Breast epithelium (tissue), 4 donors: Measurements from ENCODE around the gene SLC9B2. TPM values are rescaled to one million over a fixed set of nuclear protein-coding genes. Genes with fewer than 3 reads are reported as not detected.

ENCODE experiments used
- DNase-seq, 2 donors: peaks; one replicate each; pipeline ENCODE4 v3.0.0-alpha.2; 2019; ENCODE audit warnings: low spot score in 2 of 2
- H3K27ac ChIP-seq, 2 donors: fragments of 200-600 bp; sonication (generic) in 1 of 2; one replicate each; pipeline ENCODE4 v1.5.1; 2016 to 2019; ENCODE audit warnings: mild to moderate bottlenecking in 1 of 2
- H3K27me3 ChIP-seq, 2 donors: fragments of 200-600 bp; sonication (generic) in 1 of 2; one replicate each; pipeline versions ENCODE4 v1.5.1 to v1.6.0; 2017 to 2019; ENCODE audit warnings: control low read depth in 1 of 2, mild to moderate bottlenecking in 1 of 2
- H3K36me3 ChIP-seq: fragments of 200-600 bp; one replicate; pipeline ENCODE4 v1.5.1; 2019
- H3K4me1 ChIP-seq, 2 donors: fragments of 200-600 bp; sonication (generic); one replicate each; pipeline ENCODE4 v1.5.1; 2016 to 2019; ENCODE audit warnings: control low read depth in 1 of 2
- H3K4me3 ChIP-seq, 3 donors: fragments of 200-600 bp; sonication (generic); 1 replicate in 2 of 3; 2 replicates in 1 of 3; pipeline ENCODE4 v1.5.1; 2016 to 2019; ENCODE audit warnings: mild to moderate bottlenecking in 3 of 3, moderate library complexity in 2 of 3
- H3K9me3 ChIP-seq, 2 donors: fragments of 200-600 bp; sonication (generic) in 1 of 2; one replicate each; pipeline ENCODE4 v1.5.1; 2016 to 2019; ENCODE audit warnings: control low read depth in 1 of 2
- CTCF ChIP-seq, 3 donors: fragments of 450-650 bp; IDR thresholded peaks; one replicate each; pipeline ENCODE4 v1.5.1; 2016 to 2017; ENCODE audit warnings: antibody characterized with exemption in 3 of 3, mild to moderate bottlenecking in 3 of 3, moderate library complexity in 3 of 3
- POLR2A ChIP-seq: fragments of 450-650 bp; IDR thresholded peaks from one replicate; pipeline ENCODE4 v1.6.1; 2016; ENCODE audit warnings: antibody characterized with exemption, mild to moderate bottlenecking, moderate library complexity
- POLR2AphosphoS5 ChIP-seq, 3 donors: sonication (generic); formaldehyde crosslinking; IDR thresholded peaks; one replicate each; pipeline ENCODE4 v1.6.1; 2017; ENCODE audit warnings: antibody characterized with exemption in 3 of 3
- intact Hi-C: fragments of 100-400 bp; cut with DNase I; formaldehyde crosslinking; loops from one replicate; pipeline ENCODE4 v1.15.1; 2023; ENCODE audit warnings: low total_unique reads
- total RNA-seq, 3 donors: library from RNA; depleted of rRNA; stranded (reverse); fragments of >200 nt; gene quantifications; one replicate each; pipeline ENCODE4 v1.1.0, GENCODE V29; 2016

The SLC9B2 gene
- total RNA-seq, 3 donors from 2014 or later = 14.9 to 17.0 (median 15.1) TPM

- intact Hi-C loops = no loop called here
- Histone ChIP-seq H3K4me1 (peaks cover 0 to 3% of the 10 kb centered on the region in 2 donors), H3K27me3 (no peaks in the 10 kb centered on the region), H3K9me3 (no peaks in the 10 kb centered on the region), H3K36me3 (no peaks in the 10 kb centered on the region), H3K27ac (peak within 1 kb of the TSS; percentile 74 to 75), H3K4me3 (peak within 1 kb of the TSS; percentile 43 to 59 (median 52))
- DNase-seq = peak in 1 of 2 donors; percentile 46
- TF ChIP-seq POLR2A = no peak
- peak; percentile 65 to 83 (median 82) for TF ChIP-seq CTCF (IDR thresholded peaks at IDR 0.05)
- TF ChIP-seq POLR2AphosphoS5 (IDR thresholded peaks at IDR 0.05) = peak in 1 of 3 donors; percentile 69
Measured at GRCh38 chr4:103099691-103100392, 23.3 kb upstream of the SLC9B2 start, which contains the start of gene BDH2. Gene BDH2 (minus strand): TSS chr4:103099834. CDS start chr4:103096254, 3,580 bp downstream.

DNA sequence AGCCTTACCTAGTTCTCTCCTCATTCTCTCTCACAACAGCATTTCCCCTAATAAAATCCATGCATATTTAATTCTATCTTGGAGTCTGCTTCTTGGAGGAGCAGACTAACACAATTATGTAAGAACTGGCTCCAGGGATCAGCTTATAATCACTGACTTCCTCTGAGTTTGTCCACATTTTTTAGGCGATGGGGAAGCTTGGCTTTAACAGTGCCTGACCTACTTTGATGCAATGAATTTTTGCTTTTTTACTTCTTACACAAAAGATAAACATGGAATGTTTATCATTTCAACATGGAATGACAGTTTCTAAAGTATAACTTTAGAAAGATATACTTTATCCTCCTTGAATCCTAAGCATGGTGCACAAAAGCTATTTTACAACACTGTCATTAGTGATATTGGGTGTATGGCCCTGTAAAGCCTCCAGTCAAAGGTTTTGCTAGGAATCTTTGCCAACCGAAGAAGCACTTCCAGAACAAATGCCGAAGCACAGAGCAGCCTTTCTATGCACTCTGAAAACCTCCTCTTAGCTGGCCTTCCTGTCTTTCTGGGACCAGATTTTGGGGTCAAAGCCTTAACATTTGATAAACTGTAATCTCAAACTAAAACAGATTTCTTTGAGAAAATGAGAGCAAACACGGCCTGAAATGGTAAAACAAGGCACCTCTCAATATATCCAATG lies 22.3 kb upstream of the SLC9B2 start:
- Histone ChIP-seq H3K27me3 (no peaks in the 10 kb centered on the region), H3K36me3 (no peaks in the 10 kb centered on the region), H3K4me1 (peaks cover 0 to 3% of the 10 kb centered on the region in 2 donors), H3K9me3 (no peaks in the 10 kb centered on the region), H3K4me3 (peak overlapping the region; percentile 43 to 59 (median 52)), H3K27ac (peak overlapping the region; percentile 74 to 75)
- no peak for DNase-seq
- intact Hi-C loops = no loop called here
- no peak for TF ChIP-seq POLR2AphosphoS5 (IDR thresholded peaks at IDR 0.05)
- TF ChIP-seq CTCF (IDR thresholded peaks at IDR 0.05) = no peak
- no peak for TF ChIP-seq POLR2A

GRCh38 chr4:103098341-103098740 lies 21.8 kb upstream of the SLC9B2 start:
- no peak overlapping the region for H3K27ac ChIP-seq
- H3K9me3 ChIP-seq = no peaks in the 10 kb centered on the region
- intact Hi-C loops = no loop called here

GRCh38 chr4:103097112-103097511 lies 20.6 kb upstream of the SLC9B2 start:
- Histone ChIP-seq H3K36me3 (no peaks in the 10 kb centered on the region), H3K27me3 (no peaks in the 10 kb centered on the region), H3K4me1 (peaks cover 0 to 3% of the 10 kb centered on the region in 2 donors), H3K9me3 (no peaks in the 10 kb centered on the region), H3K27ac (no peak overlapping the region), H3K4me3 (no peak overlapping the region)
- TF ChIP-seq CTCF (IDR thresholded peaks at IDR 0.05) = no peak
- TF ChIP-seq POLR2A = no peak
- no peak for TF ChIP-seq POLR2AphosphoS5 (IDR thresholded peaks at IDR 0.05)
- no peak for DNase-seq
- intact Hi-C loops = no loop called here

More at GRCh38 chr4:103098341-103098740, 21.8 kb upstream of the SLC9B2 start:
- H3K4me3 ChIP-seq = peak overlapping the region; percentile 43 to 59 (median 52)
- no peaks in the 10 kb centered on the region for H3K27me3 ChIP-seq
- no peaks in the 10 kb centered on the region for H3K36me3 ChIP-seq
- DNase-seq = no peak
- H3K4me1 ChIP-seq = peaks cover 0 to 3% of the 10 kb centered on the region in 2 donors
- no peak for TF ChIP-seq POLR2A
- TF ChIP-seq POLR2AphosphoS5 (IDR thresholded peaks at IDR 0.05) = no peak
- no peak for TF ChIP-seq CTCF (IDR thresholded peaks at IDR 0.05)

DNA sequence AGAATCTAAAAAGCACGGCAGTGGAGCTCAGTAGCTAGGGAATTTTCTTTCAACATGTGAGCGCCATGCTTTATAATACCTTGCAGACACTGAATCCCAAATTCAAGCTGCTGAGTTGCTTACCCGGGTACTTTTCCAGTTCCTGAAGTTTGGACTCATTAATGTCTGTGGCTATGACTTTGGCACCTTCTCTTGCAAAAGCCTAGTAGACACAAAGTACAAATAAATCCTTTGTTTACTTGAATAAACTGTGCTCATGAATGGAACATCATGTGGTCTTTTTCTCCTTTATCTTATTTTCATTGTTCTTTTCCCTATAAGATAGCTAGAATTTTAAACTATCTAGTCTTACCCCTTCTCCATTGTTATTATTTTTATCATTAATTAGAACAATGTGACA lies 18.5 kb upstream of the SLC9B2 start:
- Histone ChIP-seq H3K36me3 (no peaks in the 10 kb centered on the region), H3K27me3 (no peaks in the 10 kb centered on the region), H3K4me1 (peaks cover 0 to 3% of the 10 kb centered on the region in 2 donors), H3K4me3 (no peak overlapping the region), H3K9me3 (no peaks in the 10 kb centered on the region), H3K27ac (no peak overlapping the region)
- no peak for TF ChIP-seq POLR2AphosphoS5 (IDR thresholded peaks at IDR 0.05)
- TF ChIP-seq POLR2A = no peak
- no peak for TF ChIP-seq CTCF (IDR thresholded peaks at IDR 0.05)
- no peak for DNase-seq
- intact Hi-C loops = no loop called here
